SK-N-SH (cell line): ENCODE results near the gene UBAC2. TPM values are rescaled to one million over a fixed set of nuclear protein-coding genes. Genes with fewer than 3 reads are reported as not detected.

ENCODE experiments used
- CTCF ChIA-PET: fragments of 300-600, 350-600 bp; formaldehyde crosslinking; extraction: SDS; loops from one replicate; lab custom pipeline; 2021; lab: Yijun Ruan, JAX
- POLR2A ChIA-PET: fragments of 350-600 bp; sonication (Branson Sonifier 250); formaldehyde crosslinking; extraction: SDS; loops from one replicate; lab custom pipeline; 2020; ENCODE audit warnings: antibody characterized with exemption, inconsistent platforms; lab: Yijun Ruan, JAX
- DNase-seq: peaks from one replicate; pipeline ENCODE4 v3.0.0; 2012
- H2AFZ ChIP-seq: fragments of 200-600 bp; sonication (generic); 2 replicates; pipeline ENCODE4 v1.8.1; 2016; ENCODE audit warnings: antibody characterized with exemption, mild to moderate bottlenecking, low read depth
- H3F3A ChIP-seq: fragments of 200-600 bp; sonication (generic); replicated peaks from 2 replicates; pipeline ENCODE3; 2016; ENCODE audit warnings: antibody characterized with exemption, mild to moderate bottlenecking; ENCODE audit not compliant: insufficient read depth
- H3K27ac ChIP-seq, 2 experiments: fragments of 200-500 bp in 1 of 2; fragments of 200-600 bp in 1 of 2; sonication (Bioruptor generic) in 1 of 2; sonication (generic), shearing (Covaris generic) in 1 of 2; 2 replicates each; pipeline versions ENCODE4 v1.5.1 to v1.6.1; 2014 to 2016; ENCODE audit warnings: low read depth in 2 of 2, inconsistent platforms in 1 of 2, low read length in 1 of 2, mild to moderate bottlenecking in 1 of 2, mixed read lengths in 1 of 2
- H3K27me3 ChIP-seq: fragments of 200-600 bp; sonication (generic), shearing (Covaris generic); 2 replicates; pipeline ENCODE4 v1.6.1; 2016; ENCODE audit warnings: mixed run types; ENCODE audit not compliant: insufficient read depth
- H3K36me3 ChIP-seq, 2 experiments: fragments of 200-500 bp in 1 of 2; fragments of 200-600 bp in 1 of 2; sonication (Bioruptor generic) in 1 of 2; sonication (generic) in 1 of 2; replicated peaks in 1 of 2; 2 replicates each; pipeline versions ENCODE3 to v1.5.1; 2014 to 2016; ENCODE audit warnings: low read length in 1 of 2, mild to moderate bottlenecking in 1 of 2; ENCODE audit not compliant: insufficient read depth in 2 of 2, control insufficient read depth in 1 of 2
- H3K4me1 ChIP-seq, 2 experiments: fragments of 200-500 bp in 1 of 2; fragments of 200-600 bp in 1 of 2; sonication (Bioruptor generic) in 1 of 2; sonication (generic), shearing (Covaris generic) in 1 of 2; 2 replicates each; pipeline versions ENCODE4 v1.5.1 to v1.6.1; 2014 to 2016; ENCODE audit warnings: low read depth in 1 of 2, low read length in 1 of 2, mixed run types in 1 of 2; ENCODE audit not compliant: insufficient read depth in 2 of 2, control insufficient read depth in 1 of 2
- H3K4me2 ChIP-seq: fragments of 200-600 bp; sonication (generic), shearing (Covaris generic); 2 replicates; pipeline ENCODE4 v1.6.1; 2017; ENCODE audit warnings: mixed run types
- H3K4me3 ChIP-seq, 2 experiments: fragments of 200-500 bp in 1 of 2; fragments of 200-600 bp in 1 of 2; sonication (Bioruptor generic) in 1 of 2; sonication (generic), shearing (Covaris generic) in 1 of 2; 2 replicates each; pipeline versions ENCODE4 v1.5.1 to v1.8.1; 2014 to 2016; ENCODE audit warnings: low read depth in 2 of 2, inconsistent platforms in 1 of 2, low read length in 1 of 2, mild to moderate bottlenecking in 1 of 2, mixed read lengths in 1 of 2, moderate library complexity in 1 of 2
- H3K79me2 ChIP-seq: fragments of 200-600 bp; sonication (generic); 2 replicates; pipeline ENCODE4 v1.8.1; 2017; ENCODE audit warnings: mild to moderate bottlenecking; ENCODE audit not compliant: insufficient read depth
- H3K9ac ChIP-seq: fragments of 200-600 bp; sonication (generic); 2 replicates; pipeline ENCODE4 v1.6.1; 2017; ENCODE audit warnings: mixed run types
- H3K9me2 ChIP-seq: fragments of 200-600 bp; sonication (generic); 2 replicates; pipeline ENCODE4 v1.6.1; 2017; ENCODE audit warnings: mixed run types
- H3K9me3 ChIP-seq: fragments of 200-600 bp; sonication (generic); 2 replicates; pipeline ENCODE4 v1.6.1; 2017; ENCODE audit warnings: mixed run types, mild to moderate bottlenecking, moderate library complexity
- H4K20me1 ChIP-seq: fragments of 200-600 bp; sonication (generic); 2 replicates; pipeline ENCODE4 v1.6.1; 2017; ENCODE audit warnings: mild to moderate bottlenecking, mixed run types; ENCODE audit not compliant: insufficient read depth
- EZH2phosphoT487 ChIP-seq: fragments of 200-600 bp; sonication (generic); IDR thresholded peaks from 2 replicates; pipeline ENCODE4 v1.6.1; 2017; ENCODE audit warnings: low read depth, mixed run types, mild to moderate bottlenecking, antibody characterized with exemption, moderate library complexity, borderline replicate concordance
- FOXM1 ChIP-seq: IDR thresholded peaks from 2 replicates; pipeline ENCODE4 v1.4.0; 2012; ENCODE audit warnings: low read depth, mild to moderate bottlenecking
- GABPA ChIP-seq: IDR thresholded peaks from 2 replicates; pipeline ENCODE4 v1.4.0; 2012; ENCODE audit warnings: low read depth, mild to moderate bottlenecking
- IRF3 ChIP-seq: fragments of 150-350 bp; IDR thresholded peaks from 2 replicates; pipeline ENCODE4 v1.6.1; 2016; ENCODE audit warnings: mild to moderate bottlenecking, low read depth, low read length
- MEF2A ChIP-seq: IDR thresholded peaks from 2 replicates; pipeline ENCODE4 v1.4.0; 2012; ENCODE audit warnings: low read depth, borderline replicate concordance
- NFIC ChIP-seq: IDR thresholded peaks from 2 replicates; pipeline ENCODE4 v1.4.0; 2012; ENCODE audit warnings: borderline replicate concordance
- PBX3 ChIP-seq: IDR thresholded peaks from 2 replicates; pipeline ENCODE4; 2012
- POLR2AphosphoS5 ChIP-seq: IDR thresholded peaks from 2 replicates; pipeline ENCODE4 v1.6.1; 2012; ENCODE audit warnings: low read depth, low read length
- RXRA ChIP-seq: IDR thresholded peaks from 2 replicates; pipeline ENCODE4 v1.4.0; 2012; ENCODE audit warnings: low read depth, mild to moderate bottlenecking, borderline replicate concordance
- SIN3A ChIP-seq: IDR thresholded peaks from 2 replicates; pipeline ENCODE4 v1.6.1; 2012; ENCODE audit warnings: low read depth, mild to moderate bottlenecking, low read length, moderate library complexity, borderline replicate concordance
- USF2 ChIP-seq: fragments of 150-350 bp; IDR thresholded peaks from 2 replicates; pipeline ENCODE4 v1.6.1; 2017; ENCODE audit warnings: antibody characterized with exemption, low read length, low read depth, borderline replicate concordance
- WGBS: methylation state at CpG from one replicate; pipeline ENCODE4 v1.1.6; 2017; ENCODE audit warnings: low lambda C conversion rate; 5-methylcytosine and 5-hydroxymethylcytosine counted together
- polyA plus RNA-seq, 3 experiments: library from polyadenylated mRNA; depleted of rRNA; stranded (reverse); fragments of >200 nt; gene quantifications; 2 replicates each; pipeline ENCODE4 v1.2.3, GENCODE V29; 2012
- TF ChIP-seq, protein P1 (sequence below): fragments of 200-600 bp; sonication (generic); IDR thresholded peaks from 2 replicates; pipeline ENCODE4 v1.6.1; 2017; ENCODE audit warnings: antibody characterized with exemption, mild to moderate bottlenecking, moderate library complexity

UBAC2 gene
- polyA plus RNA-seq, 1 of the 3 experiments (the other 2 are of a cell fraction): 79.0 TPM

GRCh38 chr13:99316657-99317256 is 116.1 kb downstream of the UBAC2 start:
- peaks cover 13 to 20% of the 10 kb centered on the region in 2 experiments for H3K4me1 ChIP-seq
- CTCF ChIA-PET: no interaction called here
- POLR2A ChIA-PET: no interaction called here

More at GRCh38 chr13:99316657-99317256, 116.1 kb downstream of the UBAC2 start:
- over 99% methylated on average over 6 of the region's 6 CpGs for WGBS
- H3K4me2 ChIP-seq: no peak overlapping the region
- peaks cover 18% of the 10 kb centered on the region for H3F3A ChIP-seq
- no peaks in the 10 kb centered on the region for H3K27me3 ChIP-seq
- H3K36me3 ChIP-seq: peaks cover 15 to 20% of the 10 kb centered on the region in 2 experiments
- TF ChIP-seq SIN3A (no peak), IRF3 (no peak), RXRA (no peak), USF2 (no peak), PBX3 (no peak), POLR2AphosphoS5 (no peak), EZH2phosphoT487 (no peak), FOXM1 (no peak), NFIC (no peak), GABPA (no peak), MEF2A (no peak)
- TF ChIP-seq, protein P1, sequence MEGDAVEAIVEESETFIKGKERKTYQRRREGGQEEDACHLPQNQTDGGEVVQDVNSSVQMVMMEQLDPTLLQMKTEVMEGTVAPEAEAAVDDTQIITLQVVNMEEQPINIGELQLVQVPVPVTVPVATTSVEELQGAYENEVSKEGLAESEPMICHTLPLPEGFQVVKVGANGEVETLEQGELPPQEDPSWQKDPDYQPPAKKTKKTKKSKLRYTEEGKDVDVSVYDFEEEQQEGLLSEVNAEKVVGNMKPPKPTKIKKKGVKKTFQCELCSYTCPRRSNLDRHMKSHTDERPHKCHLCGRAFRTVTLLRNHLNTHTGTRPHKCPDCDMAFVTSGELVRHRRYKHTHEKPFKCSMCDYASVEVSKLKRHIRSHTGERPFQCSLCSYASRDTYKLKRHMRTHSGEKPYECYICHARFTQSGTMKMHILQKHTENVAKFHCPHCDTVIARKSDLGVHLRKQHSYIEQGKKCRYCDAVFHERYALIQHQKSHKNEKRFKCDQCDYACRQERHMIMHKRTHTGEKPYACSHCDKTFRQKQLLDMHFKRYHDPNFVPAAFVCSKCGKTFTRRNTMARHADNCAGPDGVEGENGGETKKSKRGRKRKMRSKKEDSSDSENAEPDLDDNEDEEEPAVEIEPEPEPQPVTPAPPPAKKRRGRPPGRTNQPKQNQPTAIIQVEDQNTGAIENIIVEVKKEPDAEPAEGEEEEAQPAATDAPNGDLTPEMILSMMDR: no peak
- no peaks in the 10 kb centered on the region; the same call in 1 of the 2 replicates for H3K79me2 ChIP-seq
- H2AFZ ChIP-seq: no peak overlapping the region
- no peaks in the 10 kb centered on the region for H3K9me3 ChIP-seq
- H3K27ac ChIP-seq: no peak overlapping the region
- no peaks in the 10 kb centered on the region for H4K20me1 ChIP-seq
- H3K9ac ChIP-seq: no peak overlapping the region
- no peak for DNase-seq
- no peaks in the 10 kb centered on the region for H3K9me2 ChIP-seq
- no peak overlapping the region for H3K4me3 ChIP-seq
